K562 (cell line): ENCODE results near the gene SYT7. TPM values are rescaled to one million over a fixed set of nuclear protein-coding genes. Genes with fewer than 3 reads are reported as not detected.

Source experiments
- ATAC-seq: fragments of 200-7000 bp; cut with Tn5 transposase; 3 replicates; pipeline ENCODE4 v1.9.1; 2020; ENCODE audit warnings: moderate library complexity
- BruUV-seq: library from RNA; stranded (reverse); fragments of 400-500 nt; replicated peaks from 2 replicates; lab custom pipeline; 2021; lab: Mats Ljungman, UMichigan
- CTCF ChIA-PET: fragments of 300-600 bp; formaldehyde crosslinking; extraction: SDS; loops from one replicate; lab custom pipeline; 2021; ENCODE audit warnings: low intra/inter-chr PET ratio; lab: Yijun Ruan, JAX
- POLR2A ChIA-PET: fragments of 300-600, 350-650 bp; sonication (Branson Sonifier 250); formaldehyde crosslinking; extraction: SDS; loops from one replicate; lab custom pipeline; 2021; ENCODE audit warnings: antibody characterized with exemption, inconsistent platforms; lab: Yijun Ruan, JAX
- DNase-seq, 4 experiments: peaks; one replicate each; pipeline versions ENCODE4 v3.0.0 to v3.0.0-alpha.2; 2011 to 2018; ENCODE audit warnings: low spot score in 3 of 4, mixed read lengths in 3 of 4; ENCODE audit errors: extremely low read depth in 1 of 4
- FAIRE-seq: peaks from 2 replicates; lab custom pipeline; 2011; peaks lifted over from hg19 to GRCh38; lab: Jason Lieb, UNC
- H2AFZ ChIP-seq: 2 replicates; pipeline ENCODE4 v1.6.0; 2011; ENCODE audit warnings: low read depth, low read length, control low read depth, inconsistent platforms
- H3K27ac ChIP-seq: fragments of 200-600 bp; 3 replicates; pipeline ENCODE4 v1.8.0; 2011; ENCODE audit warnings: low read depth, mild to moderate bottlenecking, control low read depth, inconsistent platforms, low read length, moderate library complexity, mixed read lengths; ENCODE audit errors: extremely low read depth
- H3K27me3 ChIP-seq, 2 experiments: fragments of 300-600 bp in 1 of 2; 2 replicates in 1 of 2; 3 replicates in 1 of 2; pipeline versions ENCODE4 v1.6.0 to v1.8.0; 2011; ENCODE audit warnings: inconsistent platforms in 2 of 2, low read length in 2 of 2, mild to moderate bottlenecking in 1 of 2, mixed read lengths in 1 of 2, moderate library complexity in 1 of 2; ENCODE audit not compliant: control insufficient read depth in 2 of 2, insufficient read depth in 2 of 2
- H3K36me3 ChIP-seq: fragments of 300-600 bp; 3 replicates; pipeline ENCODE4 v1.8.0; 2011; ENCODE audit warnings: mild to moderate bottlenecking, low read length, inconsistent platforms; ENCODE audit not compliant: control insufficient read depth, insufficient read depth
- H3K4me1 ChIP-seq, 2 experiments: fragments of 200-600 bp in 1 of 2; replicated peaks in 1 of 2; 2 replicates in 1 of 2; 3 replicates in 1 of 2; pipeline versions ENCODE4 v1.5.1 to v1.8.0; 2011; ENCODE audit warnings: inconsistent platforms in 2 of 2, low read length in 2 of 2, mild to moderate bottlenecking in 1 of 2, mixed read lengths in 1 of 2, moderate library complexity in 1 of 2; ENCODE audit not compliant: control insufficient read depth in 2 of 2, insufficient read depth in 2 of 2
- H3K4me2 ChIP-seq: 2 replicates; pipeline ENCODE4 v1.6.1; 2011; ENCODE audit warnings: low read length, control low read depth, inconsistent platforms, mixed read lengths; ENCODE audit not compliant: insufficient read depth
- H3K4me3 ChIP-seq: fragments of 200-600 bp; sonication (generic), shearing (Covaris generic); 2 replicates; pipeline ENCODE4 v1.5.1; 2016; ENCODE audit warnings: control low read depth, inconsistent platforms
- H3K79me2 ChIP-seq: fragments of 200-600 bp; 3 replicates; pipeline ENCODE4 v1.8.0; 2011; ENCODE audit warnings: low read length, inconsistent platforms; ENCODE audit not compliant: control insufficient read depth, insufficient read depth
- H3K9ac ChIP-seq, 2 experiments: 2 replicates each; pipeline versions ENCODE4 v1.6.0 to v1.6.1; 2011; ENCODE audit warnings: low read depth in 2 of 2, low read length in 2 of 2, control low read depth in 1 of 2, inconsistent platforms in 1 of 2, mild to moderate bottlenecking in 1 of 2, mixed read lengths in 1 of 2; ENCODE audit not compliant: insufficient read depth in 1 of 2
- H3K9me1 ChIP-seq: one replicate; pipeline ENCODE4 v1.6.0; 2011; ENCODE audit warnings: inconsistent platforms, mild to moderate bottlenecking, low read length, moderate library complexity; ENCODE audit not compliant: control insufficient read depth, insufficient read depth
- H3K9me3 ChIP-seq: replicated peaks from 2 replicates; pipeline ENCODE4 v1.5.1; 2011; ENCODE audit warnings: low read depth, low read length, inconsistent platforms; ENCODE audit not compliant: control insufficient read depth, insufficient read depth
- H4K20me1 ChIP-seq: replicated peaks from 2 replicates; pipeline ENCODE4 v1.6.1; 2011; ENCODE audit warnings: low read length, inconsistent platforms, mixed read lengths; ENCODE audit not compliant: control insufficient read depth, insufficient read depth
- EZH2 ChIP-seq: IDR thresholded peaks from 2 replicates; pipeline ENCODE4 v1.6.1; 2012; ENCODE audit warnings: low read depth, mild to moderate bottlenecking, inconsistent platforms, low read length, borderline replicate concordance
- FOXO4 ChIP-seq: fragments of 450-650 bp; formaldehyde crosslinking; IDR thresholded peaks from 2 replicates; pipeline ENCODE4 v1.4.0; 2020; ENCODE audit warnings: mild to moderate bottlenecking, moderate library complexity
- GMEB1 ChIP-seq: fragments of 250-450 bp; sonication (Bioruptor Pico); IDR thresholded peaks from 2 replicates; pipeline ENCODE4 v1.4.0; 2020; ENCODE audit warnings: mild to moderate bottlenecking
- KLF16 ChIP-seq: IDR thresholded peaks from 2 replicates; pipeline ENCODE4 v1.6.1; 2016; ENCODE audit warnings: antibody characterized with exemption
- PCBP1 ChIP-seq: fragments of 200-400 bp; formaldehyde crosslinking; IDR thresholded peaks from 2 replicates; pipeline ENCODE4 v1.6.1; 2018; ENCODE audit warnings: mild to moderate bottlenecking, low read depth, low read length; ENCODE audit not compliant: poor library complexity, severe bottlenecking
- PRMT5 ChIP-seq: sonication (generic); formaldehyde crosslinking; IDR thresholded peaks from 2 replicates; pipeline ENCODE4 v1.5.0; 2020; ENCODE audit warnings: missing genetic modification reagents
- RBFOX2 ChIP-seq: fragments of 200-400 bp; formaldehyde crosslinking; IDR thresholded peaks from 2 replicates; pipeline ENCODE4 v1.6.1; 2017; ENCODE audit warnings: low read depth, mild to moderate bottlenecking, low read length, moderate library complexity
- ZHX1 ChIP-seq: fragments of 150-350 bp; conservative IDR thresholded peaks from 2 replicates; pipeline ENCODE4 v1.6.1; 2014; ENCODE audit warnings: low read length
- WGBS: fragments of 100-300 bp; shearing (Covaris generic); methylation state at CpG from one replicate; pipeline ENCODE4 v1.1.6; 2016; ENCODE audit warnings: low coverage, mixed read lengths; ENCODE audit not compliant: insufficient coverage; ENCODE audit errors: missing lambda C conversion rate; 5-methylcytosine and 5-hydroxymethylcytosine counted together
- in situ Hi-C: fragments of 300-500 bp; cut with MboI; formaldehyde crosslinking; loops from 4 replicates; pipeline ENCODE4 v1.15.0; 2018; ENCODE audit warnings: inconsistent platforms, mixed read lengths
- intact Hi-C: fragments of 100-400 bp; cut with micrococcal nuclease; formaldehyde crosslinking; loops from 2 replicates; pipeline ENCODE4 v1.14.2; 2022
- polyA plus RNA-seq, 8 experiments: library from polyadenylated mRNA; depleted of rRNA in 4 of 8; stranded (reverse) in 5 of 8; unstranded in 3 of 8; fragments of >200 nt; fragmentation: Nextera tagmentation in 2 of 8; fragmentation: Illumina TruSeq in 1 of 8; extraction: Ambion mirVana in 2 of 8; extraction: Trizol in 1 of 8; gene quantifications; 2 replicates each; pipeline versions ENCODE4 v1.2.1 to v1.2.3, GENCODE V29; 2011 to 2014; ENCODE audit warnings: inconsistent platforms in 1 of 8, missing spikeins in 1 of 8
- total RNA-seq, 7 experiments: library from RNA; depleted of rRNA in 6 of 7; stranded (reverse); fragments of >200 nt in 6 of 7; fragmentation: Illumina TruSeq in 2 of 7; extraction: Trizol in 2 of 7; gene quantifications; 2 replicates each; pipeline versions ENCODE4 v1.2.1 to v1.2.3, GENCODE V29; 2011 to 2021; ENCODE audit warnings: low replicate concordance in 1 of 7

The SYT7 gene
- total and polyA plus RNA-seq, 9 of the 15 experiments (the other 6 are each of a cell fraction or from before 2014, with no cell fraction given): 0.01 to 0.51 (median 0.16) TPM; not detected in 1

- Histone ChIP-seq H3K9me3 (no peaks in the 10 kb centered on the region), H3K9me1 (no peaks in the 10 kb centered on the region), H3K27me3 (peaks cover 0 to 14% of the 10 kb centered on the region in 2 experiments; a peak in 3 of 5 replicates)
- POLR2A ChIA-PET: no interaction called here
- TF ChIP-seq EZH2 (no peak), FOXO4 (CRISPR knock-in tag) (no peak), ZHX1 (no peak), KLF16 (no peak), PCBP1 (no peak), GMEB1 (CRISPR knock-in tag) (no peak), PRMT5 (no peak), RBFOX2 (no peak)
- TF ChIP-seq, all 486 proteins: peak for 0
- H3K4me2 ChIP-seq: no peak overlapping the region
- H4K20me1 ChIP-seq: peaks cover 9% of the 10 kb centered on the region; the same call in 1 of the 2 replicates
- no peaks in the 10 kb centered on the region for H3K36me3 ChIP-seq
- in situ Hi-C loops: no loop called here
- no peak for ATAC-seq
- no peak overlapping the region for H3K4me3 ChIP-seq
- DNase-seq: no peak
- CTCF ChIA-PET: no interaction called here
- H3K4me1 ChIP-seq: peaks cover 0 to 7% of the 10 kb centered on the region in 2 experiments; a peak in 2 of 5 replicates
- no peak overlapping the region for H2AFZ ChIP-seq
- no TSS peak for BruUV-seq
- H3K27ac ChIP-seq: no peak overlapping the region
- no peak overlapping the region for H3K9ac ChIP-seq
- WGBS: 85% methylated on average over 6 of the region's 6 CpGs
- FAIRE-seq: no peak
- intact Hi-C loops: no loop called here
- H3K79me2 ChIP-seq: no peaks in the 10 kb centered on the region
These were observed 106.7 kb downstream of the SYT7 start for GRCh38 chr11:61474013-61474643.
